Astrocyte (in vitro differentiated cells and primary cell): ENCODE measurements around the gene VSNL1.

ENCODE experiments used
- CTCF ChIP-seq: IDR thresholded peaks from 2 replicates; pipeline ENCODE4 v1.5.1; 2011; ENCODE audit warnings: low read depth, mild to moderate bottlenecking, inconsistent platforms, low read length, moderate library complexity; ENCODE audit not compliant: insufficient read depth
- EZH2 ChIP-seq: IDR thresholded peaks from 2 replicates; pipeline ENCODE4 v1.6.1; 2012; ENCODE audit warnings: mild to moderate bottlenecking, low read length, inconsistent platforms; ENCODE audit not compliant: insufficient read depth

- no peak for TF ChIP-seq CTCF
- TF ChIP-seq EZH2: no peak
Observed at GRCh38 chr2:17688600-17688999, 148.1 kb downstream of the VSNL1 start.
